Measurements from ENCODE around the gene EXOC3.

GRCh38 chr5:432201-432927 lies 10.6 kb upstream of the EXOC3 start:
- TF ChIP-seq TAF1 (IDR thresholded peaks at IDR 0.05; ENCODE audit: borderline replicate concordance, low read depth, low read length), result no peak
- TF ChIP-seq POLR2A (IDR thresholded peaks at IDR 0.05; ENCODE audit: low read depth, low read length), result peak; percentile 8; the same call in 1 of the 2 replicates
- TF ChIP-seq POLR2AphosphoS5 (IDR thresholded peaks at IDR 0.05; ENCODE audit: low read depth, low read length), result no peak
